NCI-H2107 treated with DMSO at 0.1 percent for 48 hours (cell line): ENCODE data around the gene CNOT6L.
A peak's percentile ranks its signal among the peaks of the same experiment; 100 is the strongest.

ENCODE experiments used
- DNase-seq: peaks from one replicate; lab custom pipeline; 2025; ENCODE audit not compliant: unreplicated experiment; lab: John Stamatoyannopoulos, UW

The CNOT6L gene

GRCh38 chr4:77714514-77714913 is 104.7 kb downstream of the CNOT6L start:
- DNase-seq: no peak

GRCh38 chr4:77713884-77714283 is 105.3 kb downstream of the CNOT6L start:
- no peak for DNase-seq

GRCh38 chr4:77712675-77713074 is 106.5 kb downstream of the CNOT6L start:
- no peak for DNase-seq

DNA sequence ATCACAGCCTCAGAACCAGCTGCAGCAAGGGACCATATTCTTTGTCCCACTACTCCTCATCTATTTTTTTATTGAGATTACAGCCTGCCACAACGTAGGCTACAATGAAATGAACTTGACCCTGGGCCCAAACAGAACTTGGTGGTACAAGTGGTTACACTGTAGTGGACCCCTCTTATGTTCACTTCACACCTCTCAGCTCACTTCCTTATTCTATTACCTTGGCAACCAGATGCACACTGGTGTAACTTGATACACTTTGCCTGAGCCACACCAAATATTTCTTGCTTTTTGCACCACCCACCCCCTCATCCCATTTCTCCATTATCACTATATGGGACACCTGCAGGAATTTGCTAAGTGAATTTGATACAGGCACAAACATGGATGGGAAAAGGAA is 107.7 kb downstream of the CNOT6L start:
- no peak for DNase-seq

GRCh38 chr4:77710684-77711083 is 108.5 kb downstream of the CNOT6L start:
- DNase-seq: no peak

DNA sequence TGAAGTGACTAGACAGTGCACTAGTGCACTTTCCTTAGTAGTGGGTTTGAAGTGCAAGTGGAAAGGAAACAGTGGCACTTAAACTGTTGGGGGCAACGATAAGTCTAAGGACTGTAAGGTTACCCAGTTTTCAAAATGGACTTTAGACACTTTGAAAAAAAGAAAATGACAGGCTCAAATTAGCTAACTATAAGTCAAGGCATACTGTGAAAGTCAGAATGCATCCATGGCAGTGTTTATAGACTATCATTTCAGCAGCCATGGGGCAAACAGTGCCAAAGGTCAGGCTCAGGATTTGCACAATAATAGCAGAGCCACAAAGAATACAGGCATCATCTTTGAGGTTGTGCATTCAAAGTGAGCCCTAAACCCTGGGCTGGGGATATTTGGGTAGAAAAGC is 109.1 kb downstream of the CNOT6L start:
- no peak for DNase-seq

GRCh38 chr4:77706717-77707116 is 112.5 kb downstream of the CNOT6L start:
- no peak for DNase-seq

DNA sequence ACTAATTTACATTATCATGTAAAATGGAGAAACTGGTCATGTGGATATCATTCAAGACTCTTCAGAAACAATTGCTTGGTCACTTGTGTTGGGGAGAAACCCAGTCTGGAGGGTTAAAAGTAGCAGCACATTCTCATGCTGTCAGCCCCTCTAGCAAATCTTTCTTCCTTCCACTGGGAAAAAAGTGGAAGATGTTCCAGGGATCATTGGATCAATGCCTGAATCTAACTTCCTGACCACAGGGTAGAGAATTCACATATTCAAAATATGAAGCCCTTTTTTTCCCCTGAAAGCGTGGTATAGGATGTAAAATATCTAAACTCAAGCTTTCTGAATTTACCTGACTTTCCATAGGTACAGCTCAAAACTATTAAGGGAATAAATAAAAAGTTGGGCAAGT is 115.5 kb downstream of the CNOT6L start:
- no peak for DNase-seq

- DNase-seq: no peak
These were observed 118.0 kb downstream of the CNOT6L start for GRCh38 chr4:77701121-77701520.

DNA sequence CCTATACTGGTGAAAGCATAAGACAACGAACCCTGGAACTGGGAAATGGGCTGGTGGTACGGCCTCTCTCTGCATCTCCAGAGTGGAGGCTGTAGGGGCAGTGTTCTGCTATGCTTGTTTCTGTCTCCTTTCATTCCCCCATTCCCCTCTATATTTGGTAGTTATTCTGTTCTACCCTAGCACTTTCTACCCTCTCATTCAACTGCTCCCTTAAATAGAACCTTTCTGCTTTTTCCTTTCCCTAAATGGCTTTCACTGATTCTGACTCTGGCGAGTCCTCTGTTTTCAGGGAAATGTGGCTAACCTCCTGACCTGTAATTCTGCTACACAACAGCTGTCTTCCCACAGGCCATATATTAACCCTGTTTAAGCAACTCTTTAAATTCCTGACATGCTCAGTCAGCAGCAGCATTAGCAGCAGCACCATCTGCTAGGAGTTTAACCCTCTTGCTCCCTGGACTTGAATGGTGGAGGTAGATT is 119.4 kb downstream of the CNOT6L start:
- peak; percentile 9 for DNase-seq

DNA sequence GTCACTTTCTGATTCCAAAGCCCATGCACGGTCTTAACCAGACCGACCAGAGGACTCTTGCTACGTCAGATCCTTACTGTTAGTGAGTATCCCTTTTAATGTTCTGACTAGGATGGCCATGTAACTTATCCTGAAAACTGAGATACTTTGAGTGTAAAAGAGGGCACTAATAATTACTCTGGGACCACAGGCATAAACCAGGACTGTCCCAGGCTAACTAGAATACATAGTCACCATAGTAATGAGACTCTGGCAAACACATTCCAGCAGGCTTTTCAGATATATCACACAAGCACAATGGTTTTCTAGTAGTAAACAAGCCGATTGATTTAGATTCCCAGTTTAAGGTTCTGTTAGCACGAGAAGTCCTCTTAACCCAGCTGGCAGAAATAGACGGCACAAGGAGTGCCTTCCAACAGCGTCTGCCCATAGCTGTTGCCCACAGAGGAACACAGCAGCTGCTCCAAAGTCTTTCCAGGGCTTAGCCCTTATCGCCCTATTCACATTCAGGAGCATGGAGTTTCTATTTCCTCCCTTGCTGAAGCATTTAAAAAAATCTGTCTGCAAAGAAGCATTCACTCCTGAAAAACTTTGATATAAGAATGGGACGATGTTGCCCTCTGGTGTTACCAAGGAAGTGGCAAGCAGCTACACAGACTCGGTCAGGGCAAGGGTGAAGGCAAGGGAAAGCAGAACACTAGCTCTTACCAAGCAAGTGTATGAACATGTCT is 121.1 kb downstream of the CNOT6L start:
- DNase-seq: peak; percentile 40

DNA sequence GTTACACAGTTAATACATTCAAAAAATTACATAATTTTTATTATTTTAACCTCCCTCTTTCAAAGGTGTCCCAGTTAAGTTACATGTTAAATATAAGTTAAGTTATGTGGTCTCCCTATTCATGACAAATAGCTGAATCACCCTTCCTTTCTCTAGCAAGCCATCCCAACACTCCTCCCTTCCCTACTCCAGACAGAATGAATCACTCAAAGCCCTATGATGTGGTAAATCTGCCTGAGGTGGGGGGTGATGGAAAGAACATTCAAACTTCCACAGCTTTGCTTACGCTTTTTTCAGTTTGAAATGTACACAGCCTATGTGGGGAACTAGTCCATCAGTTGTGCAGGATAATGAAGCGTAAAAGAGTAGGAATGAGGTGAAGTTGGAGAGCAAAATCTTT is 123.4 kb downstream of the CNOT6L start:
- DNase-seq: no peak

GRCh38 chr4:77692847-77693432 is 126.2 kb downstream of the CNOT6L start:
- DNase-seq: no peak

DNA sequence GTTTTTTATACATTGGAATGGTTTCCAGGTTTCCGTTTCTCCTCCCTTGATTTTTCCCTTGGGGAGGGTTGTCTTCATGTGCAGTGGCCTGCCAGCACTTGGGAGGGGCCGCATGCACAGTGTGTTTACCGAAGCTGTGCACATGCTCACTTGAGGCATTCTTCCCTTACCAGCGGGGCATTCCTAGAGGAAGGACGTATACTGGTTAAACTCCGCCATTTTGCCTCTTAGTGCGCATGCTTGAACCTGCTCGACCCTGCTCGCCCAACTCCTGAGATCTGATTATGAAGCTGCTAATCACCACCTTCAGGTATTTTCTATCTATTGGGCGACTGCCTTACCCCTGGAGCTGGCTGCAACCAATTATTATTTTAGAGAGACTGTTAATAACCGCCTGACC is 137.4 kb downstream of the CNOT6L start:
- no peak for DNase-seq

- no peak for DNase-seq
These were observed 142.3 kb downstream of the CNOT6L start for GRCh38 chr4:77676842-77677241.

DNA sequence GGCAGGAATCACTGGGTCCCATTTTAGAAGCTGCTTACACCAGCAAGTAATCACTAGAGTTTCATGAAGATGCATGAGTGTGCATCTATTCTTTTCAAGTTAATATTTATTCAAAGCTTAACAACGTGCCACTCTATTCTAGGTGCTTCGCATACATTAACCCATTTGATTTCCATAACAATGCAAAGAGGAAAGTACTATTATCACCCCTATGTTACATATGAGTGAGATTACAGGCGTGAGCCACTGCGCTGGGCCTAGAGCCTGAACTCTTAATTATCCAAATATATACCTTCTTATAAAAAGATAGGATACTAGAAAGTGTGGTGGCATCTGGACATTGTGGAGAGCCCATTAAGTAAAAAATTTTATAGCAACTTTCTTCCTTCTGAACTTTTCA is 148.1 kb downstream of the CNOT6L start:
- DNase-seq: no peak

- DNase-seq: no peak
These were observed 149.1 kb downstream of the CNOT6L start for GRCh38 chr4:77669946-77670590.

GRCh38 chr4:77665381-77666069 is 153.6 kb downstream of the CNOT6L start:
- no peak for DNase-seq
